Measurements from ENCODE around the gene TMPRSS7.

Gene TMPRSS7

DNA sequence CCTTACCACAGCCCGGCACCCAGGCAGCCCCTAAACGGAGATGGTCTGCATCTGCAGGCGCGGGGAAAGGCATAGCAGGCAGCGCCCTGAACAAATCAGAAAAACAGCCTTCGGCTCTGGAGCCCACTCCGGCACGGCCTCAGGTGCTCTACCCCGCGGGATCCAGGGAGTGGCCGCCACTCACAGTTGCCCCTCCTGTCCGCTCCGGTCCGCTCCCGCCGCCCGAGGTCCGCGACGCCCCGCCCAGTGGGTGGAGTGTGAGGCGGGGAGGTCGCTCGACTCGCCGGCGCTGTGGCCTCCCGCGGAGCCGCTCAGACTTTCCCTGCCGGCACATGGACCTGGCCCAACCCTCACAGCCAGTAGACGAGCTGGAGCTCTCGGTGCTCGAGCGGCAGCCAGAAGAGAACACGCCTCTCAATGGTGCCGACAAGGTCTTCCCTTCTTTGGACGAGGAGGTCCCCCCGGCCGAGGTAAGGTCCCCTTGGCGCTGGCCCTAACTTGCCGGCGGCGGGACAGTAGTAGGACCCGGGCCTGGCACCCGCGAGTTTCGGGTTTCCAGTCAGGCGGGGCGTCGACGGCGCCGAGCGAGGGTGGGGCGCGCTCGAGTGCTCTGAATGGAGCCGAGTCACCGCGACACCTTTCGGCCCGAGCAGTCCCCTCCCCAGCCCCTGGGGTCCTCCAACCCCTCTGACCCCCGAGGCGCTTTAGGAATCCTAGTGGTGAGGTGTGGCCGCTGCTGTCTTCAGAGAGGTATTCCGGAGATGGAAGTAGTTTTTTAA lies 51.7 kb downstream of the TMPRSS7 start, which contains the start of gene C3orf52:
Gene C3orf52 (plus strand): TSS at position 314 of the 779 bp plus-strand sequence. CDS start 19 bp downstream, at position 333.
- TF ChIP-seq, protein P1, sequence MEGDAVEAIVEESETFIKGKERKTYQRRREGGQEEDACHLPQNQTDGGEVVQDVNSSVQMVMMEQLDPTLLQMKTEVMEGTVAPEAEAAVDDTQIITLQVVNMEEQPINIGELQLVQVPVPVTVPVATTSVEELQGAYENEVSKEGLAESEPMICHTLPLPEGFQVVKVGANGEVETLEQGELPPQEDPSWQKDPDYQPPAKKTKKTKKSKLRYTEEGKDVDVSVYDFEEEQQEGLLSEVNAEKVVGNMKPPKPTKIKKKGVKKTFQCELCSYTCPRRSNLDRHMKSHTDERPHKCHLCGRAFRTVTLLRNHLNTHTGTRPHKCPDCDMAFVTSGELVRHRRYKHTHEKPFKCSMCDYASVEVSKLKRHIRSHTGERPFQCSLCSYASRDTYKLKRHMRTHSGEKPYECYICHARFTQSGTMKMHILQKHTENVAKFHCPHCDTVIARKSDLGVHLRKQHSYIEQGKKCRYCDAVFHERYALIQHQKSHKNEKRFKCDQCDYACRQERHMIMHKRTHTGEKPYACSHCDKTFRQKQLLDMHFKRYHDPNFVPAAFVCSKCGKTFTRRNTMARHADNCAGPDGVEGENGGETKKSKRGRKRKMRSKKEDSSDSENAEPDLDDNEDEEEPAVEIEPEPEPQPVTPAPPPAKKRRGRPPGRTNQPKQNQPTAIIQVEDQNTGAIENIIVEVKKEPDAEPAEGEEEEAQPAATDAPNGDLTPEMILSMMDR (IDR thresholded peaks at IDR 0.05; ENCODE audit: low read depth, low read length): no peak
- H3K9me3 ChIP-seq (ENCODE audit: severe bottlenecking): no peaks in the 10 kb centered on the region
- no peak within 1 kb of the TSS for H3K27ac ChIP-seq
- no peaks in the 10 kb centered on the region for H3K36me3 ChIP-seq
- peak; percentile 89 for DNase-seq
- H3K27me3 ChIP-seq (ENCODE audit: insufficient read depth, low read depth, severe bottlenecking): no peaks in the 10 kb centered on the region
- H3K4me3 ChIP-seq (ENCODE audit: low read depth, low read length): peak within 1 kb of the TSS; percentile 43

DNA sequence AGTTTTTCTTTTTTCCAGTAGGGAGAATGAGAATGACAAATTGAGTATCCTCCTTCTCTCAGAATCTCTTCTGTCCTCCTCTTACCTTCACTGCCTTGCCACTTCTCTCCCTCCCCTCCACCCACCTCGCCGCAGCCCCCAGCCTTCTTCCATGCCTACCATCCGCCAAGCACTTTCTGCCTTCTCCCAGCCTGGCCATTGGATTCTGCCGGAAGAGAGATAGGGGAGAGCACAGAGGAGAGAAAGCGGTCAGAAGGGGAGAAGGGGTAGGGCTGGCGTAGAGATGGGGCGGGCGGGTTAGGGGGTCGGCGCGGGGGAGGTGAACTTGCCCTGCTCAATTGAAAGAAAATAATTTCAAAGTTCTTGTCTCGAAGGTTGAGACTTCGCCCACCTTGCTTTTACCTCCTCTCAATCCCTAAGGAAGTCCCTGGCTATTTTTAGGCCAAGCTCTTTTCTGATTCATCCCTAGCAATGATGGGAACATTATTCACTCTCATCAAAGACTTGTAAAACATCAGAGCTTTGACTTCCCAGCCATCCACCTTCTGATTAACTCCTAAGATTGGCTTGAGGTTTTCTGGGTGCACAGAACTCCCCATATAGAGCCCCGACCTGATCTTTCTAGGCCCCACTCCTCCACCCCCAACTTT lies 52.5 kb downstream of the TMPRSS7 start:
- Histone ChIP-seq H3K27me3 (ENCODE audit: insufficient read depth, low read depth, severe bottlenecking) (no peaks in the 10 kb centered on the region), H3K36me3 (no peaks in the 10 kb centered on the region), H3K27ac (no peak overlapping the region), H3K9me3 (ENCODE audit: severe bottlenecking) (no peaks in the 10 kb centered on the region), H3K4me3 (ENCODE audit: low read depth, low read length) (peak overlapping the region; percentile 43)
- no peak for DNase-seq
- TF ChIP-seq, protein P1 (IDR thresholded peaks at IDR 0.05; ENCODE audit: low read depth, low read length): no peak

DNA sequence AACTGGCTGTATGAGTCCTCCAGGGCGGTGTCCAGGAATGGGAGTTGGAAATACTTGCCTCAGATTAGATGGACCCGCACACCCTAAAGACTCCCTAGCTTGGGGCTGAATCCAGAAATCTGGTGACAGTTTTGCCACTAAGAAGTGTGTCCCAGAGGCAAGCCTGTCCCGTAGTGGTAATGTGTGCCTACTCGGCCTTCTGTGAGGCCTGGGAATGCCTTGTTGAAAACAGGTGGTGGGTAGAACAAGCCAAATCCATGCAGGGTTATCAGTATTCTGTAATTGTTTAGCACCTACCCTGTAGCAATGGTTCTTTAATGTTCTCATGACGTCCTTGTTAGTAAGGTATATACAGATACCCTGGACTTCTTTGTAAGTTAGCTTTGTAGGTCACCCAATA lies 53.2 kb downstream of the TMPRSS7 start:
- TF ChIP-seq, protein P1 (IDR thresholded peaks at IDR 0.05; ENCODE audit: low read depth, low read length): no peak
- no peak for DNase-seq
- H3K36me3 ChIP-seq: no peaks in the 10 kb centered on the region
- no peaks in the 10 kb centered on the region for H3K9me3 ChIP-seq (ENCODE audit: severe bottlenecking)
- H3K4me3 ChIP-seq (ENCODE audit: low read depth, low read length): no peak overlapping the region
- H3K27ac ChIP-seq: no peak overlapping the region
- H3K27me3 ChIP-seq (ENCODE audit: insufficient read depth, low read depth, severe bottlenecking): no peaks in the 10 kb centered on the region

DNA sequence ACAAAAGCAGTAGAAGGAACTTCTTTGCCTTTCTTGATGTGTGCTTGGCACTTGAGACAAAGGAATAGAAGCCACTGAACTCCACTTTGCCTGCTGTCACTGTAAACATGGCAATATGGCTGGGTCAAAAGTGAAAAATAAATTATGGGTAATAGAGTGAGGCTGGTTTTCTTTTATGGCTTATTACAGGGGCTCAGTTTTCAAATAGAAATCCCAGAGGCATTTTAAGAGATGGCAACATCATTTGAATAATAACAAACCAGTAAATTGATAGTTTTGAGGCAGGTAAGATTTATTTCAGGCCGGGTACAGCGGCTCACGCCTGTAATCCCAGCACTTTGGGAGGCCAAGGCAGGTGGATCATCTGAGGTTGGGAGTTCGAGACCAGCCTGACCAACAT lies 54.4 kb downstream of the TMPRSS7 start:
- no peaks in the 10 kb centered on the region for H3K9me3 ChIP-seq (ENCODE audit: severe bottlenecking)
- TF ChIP-seq, protein P1 (IDR thresholded peaks at IDR 0.05; ENCODE audit: low read depth, low read length): no peak
- H3K36me3 ChIP-seq: no peaks in the 10 kb centered on the region
- no peak for DNase-seq
- H3K4me3 ChIP-seq (ENCODE audit: low read depth, low read length): no peak overlapping the region
- H3K27me3 ChIP-seq (ENCODE audit: insufficient read depth, low read depth, severe bottlenecking): no peaks in the 10 kb centered on the region
- H3K27ac ChIP-seq: no peak overlapping the region

DNA sequence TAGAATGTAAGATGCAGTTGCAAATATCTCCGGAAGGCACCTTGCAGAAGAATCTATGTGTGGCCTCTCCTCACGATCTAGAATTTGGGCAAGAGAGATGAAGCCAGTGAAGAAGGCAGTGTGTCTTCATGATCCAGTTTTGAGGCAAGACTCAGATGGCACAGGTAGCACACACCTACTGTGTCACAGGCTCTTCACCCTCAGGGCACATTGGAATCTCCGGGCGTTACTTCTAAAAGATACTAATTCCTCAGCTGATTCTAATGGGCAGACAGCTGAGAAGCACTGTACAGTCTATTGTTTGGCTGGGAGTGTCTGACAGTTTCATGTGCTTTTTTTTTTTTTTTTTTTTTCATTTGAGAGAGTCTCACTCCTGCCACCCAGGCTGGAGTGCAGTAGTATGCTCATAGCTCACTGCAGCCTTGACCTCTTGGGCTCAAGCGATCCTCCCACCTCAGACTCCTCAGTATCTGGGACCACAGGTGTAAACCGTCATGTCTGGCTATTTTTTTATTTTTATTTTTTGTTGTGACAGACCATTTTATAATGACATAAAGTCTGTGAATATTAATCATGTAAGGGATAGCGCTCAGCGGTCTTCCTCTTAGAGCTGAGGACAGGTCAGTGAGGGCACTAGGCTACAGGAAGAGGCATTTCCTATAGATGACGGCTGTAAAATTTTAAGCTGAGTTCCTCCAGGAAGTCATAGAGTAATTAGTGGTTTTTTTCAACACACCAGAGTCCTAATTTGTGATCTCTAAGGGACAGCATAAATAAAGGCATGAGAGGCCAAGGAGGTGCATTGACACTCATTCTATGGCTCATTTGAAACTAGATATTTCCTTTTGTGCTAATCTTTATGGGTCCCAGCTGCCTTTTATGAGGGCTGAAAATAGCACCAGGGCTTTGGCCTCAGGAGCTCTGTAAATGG lies 55.7 kb downstream of the TMPRSS7 start:
- Histone ChIP-seq H3K9me3 (ENCODE audit: severe bottlenecking) (no peaks in the 10 kb centered on the region), H3K4me3 (ENCODE audit: low read depth, low read length) (no peak overlapping the region), H3K27me3 (ENCODE audit: insufficient read depth, low read depth, severe bottlenecking) (no peaks in the 10 kb centered on the region), H3K36me3 (no peaks in the 10 kb centered on the region), H3K27ac (no peak overlapping the region)
- DNase-seq: no peak
- TF ChIP-seq, protein P1 (IDR thresholded peaks at IDR 0.05; ENCODE audit: low read depth, low read length): no peak
